Progenitor cell of endocrine pancreas (in vitro differentiated cells): Measurements from ENCODE around the gene PHF13. TPM values are rescaled to one million over a fixed set of nuclear protein-coding genes. Genes with fewer than 3 reads are reported as not detected.

Experiments used
- DNase-seq: peaks from one replicate; pipeline ENCODE4 v3.0.0; 2021; ENCODE audit warnings: low spot score; ENCODE audit not compliant: unreplicated experiment
- H3K27ac Mint-ChIP-seq: 2 replicates; pipeline ENCODE4 v1.8.0; 2021; ENCODE audit warnings: mild to moderate bottlenecking, moderate library complexity, mixed read lengths
- H3K27me3 Mint-ChIP-seq: 2 replicates; pipeline ENCODE4 v1.8.0; 2021; ENCODE audit warnings: mixed read lengths
- H3K36me3 Mint-ChIP-seq: 2 replicates; pipeline ENCODE4 v1.8.0; 2022; ENCODE audit warnings: mixed read lengths; ENCODE audit not compliant: insufficient read depth
- H3K4me1 Mint-ChIP-seq: 2 replicates; pipeline ENCODE4 v1.8.0; 2021; ENCODE audit warnings: low read depth, mixed read lengths
- H3K4me3 Mint-ChIP-seq: 2 replicates; pipeline ENCODE4 v1.8.0; 2021; ENCODE audit warnings: low read depth, mild to moderate bottlenecking, moderate library complexity, mixed read lengths
- H3K9me3 Mint-ChIP-seq: 2 replicates; pipeline ENCODE4 v1.8.0; 2021; ENCODE audit warnings: low read depth, mixed read lengths
- CTCF ChIP-seq: fragments of 200-600 bp; sonication (generic); IDR thresholded peaks from one replicate; pipeline ENCODE4 v1.5.0; 2021; ENCODE audit warnings: antibody characterized with exemption, mild to moderate bottlenecking; ENCODE audit not compliant: unreplicated experiment
- total RNA-seq: library from RNA; stranded (reverse); gene quantifications from 2 replicates; pipeline ENCODE4 v1.2.1, GENCODE V29; 2021

PHF13 gene
- total RNA-seq, 1 donor from 2014 or later: 29.1 TPM

- H3K9me3 Mint-ChIP-seq: no peaks in the 10 kb centered on the region
- no peak for DNase-seq
- H3K4me1 Mint-ChIP-seq: peaks cover 7% of the 10 kb centered on the region
- no peak overlapping the region for H3K4me3 Mint-ChIP-seq
- no peak overlapping the region for H3K27ac Mint-ChIP-seq
- H3K36me3 Mint-ChIP-seq: peaks cover 19% of the 10 kb centered on the region
- TF ChIP-seq CTCF: no peak
- H3K27me3 Mint-ChIP-seq: no peaks in the 10 kb centered on the region
Measured at GRCh38 chr1:6619045-6619444, 5.5 kb downstream of the PHF13 start.

- Mint-ChIP-seq H3K27ac (no peak overlapping the region), H3K4me3 (no peak overlapping the region)
Measured at GRCh38 chr1:6621429-6622391, 8.2 kb downstream of the PHF13 start.

GRCh38 chr1:6622396-6623152 is 9.0 kb downstream of the PHF13 start:
- Mint-ChIP-seq H3K27ac (no peak overlapping the region), H3K27me3 (no peaks in the 10 kb centered on the region)

More at GRCh38 chr1:6621429-6622391, 8.2 kb downstream of the PHF13 start:
- TF ChIP-seq CTCF: no peak
- H3K9me3 Mint-ChIP-seq: no peaks in the 10 kb centered on the region
- peaks cover 12% of the 10 kb centered on the region for H3K4me1 Mint-ChIP-seq
- no peaks in the 10 kb centered on the region for H3K27me3 Mint-ChIP-seq
- peaks cover 19% of the 10 kb centered on the region for H3K36me3 Mint-ChIP-seq
- no peak for DNase-seq

GRCh38 chr1:6623269-6623965 is 9.9 kb downstream of the PHF13 start:
- peaks cover 12% of the 10 kb centered on the region for H3K4me1 Mint-ChIP-seq
- no peak for DNase-seq
- H3K27ac Mint-ChIP-seq: no peak overlapping the region
- TF ChIP-seq CTCF: no peak
- H3K9me3 Mint-ChIP-seq: no peaks in the 10 kb centered on the region
- H3K36me3 Mint-ChIP-seq: peaks cover 25% of the 10 kb centered on the region
- H3K27me3 Mint-ChIP-seq: no peaks in the 10 kb centered on the region
- no peak overlapping the region for H3K4me3 Mint-ChIP-seq

More at GRCh38 chr1:6622396-6623152, 9.0 kb downstream of the PHF13 start:
- DNase-seq: no peak
- Mint-ChIP-seq H3K4me1 (peaks cover 12% of the 10 kb centered on the region), H3K36me3 (peaks cover 20% of the 10 kb centered on the region), H3K9me3 (no peaks in the 10 kb centered on the region), H3K4me3 (peak overlapping the region; percentile 5)
- no peak for TF ChIP-seq CTCF
